Measurements from ENCODE around the gene BTBD9. TPM values are rescaled to one million over a fixed set of nuclear protein-coding genes. Genes with fewer than 3 reads are reported as not detected.

BTBD9 gene
- total RNA-seq, 1 donor from 2014 or later: 18.1 TPM

DNA sequence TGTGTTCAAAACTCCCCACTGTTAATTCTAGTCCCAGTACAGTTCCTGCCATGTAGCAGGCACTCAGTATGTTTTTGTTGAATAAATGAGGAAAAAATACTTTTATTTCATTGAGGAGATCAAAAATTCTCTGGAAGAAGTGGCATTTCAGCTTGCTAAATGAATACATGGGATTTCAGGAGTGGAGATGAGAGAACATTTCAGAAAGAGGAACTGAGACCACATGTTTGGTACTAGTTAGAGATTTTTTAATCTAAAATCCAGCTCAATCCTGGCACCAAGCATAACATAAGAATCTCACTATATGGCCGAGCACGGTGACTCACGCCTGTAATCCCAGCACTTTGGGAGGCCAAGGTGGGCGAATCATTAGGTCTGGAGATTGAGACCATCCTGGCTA, 75.4 kb downstream of the BTBD9 start:
- Mint-ChIP-seq H3K4me1 (ENCODE audit: unreplicated experiment) (peaks cover 34% of the 10 kb centered on the region), H3K4me3 (ENCODE audit: unreplicated experiment) (no peak overlapping the region), H3K36me3 (ENCODE audit: unreplicated experiment) (peaks cover 3% of the 10 kb centered on the region), H3K27me3 (ENCODE audit: unreplicated experiment) (no peaks in the 10 kb centered on the region), H3K27ac (ENCODE audit: unreplicated experiment) (no peak overlapping the region), H3K9me3 (ENCODE audit: unreplicated experiment) (no peaks in the 10 kb centered on the region)
- no peak for DNase-seq (ENCODE audit: extremely low spot score, unreplicated experiment)
- TF ChIP-seq, protein P1, sequence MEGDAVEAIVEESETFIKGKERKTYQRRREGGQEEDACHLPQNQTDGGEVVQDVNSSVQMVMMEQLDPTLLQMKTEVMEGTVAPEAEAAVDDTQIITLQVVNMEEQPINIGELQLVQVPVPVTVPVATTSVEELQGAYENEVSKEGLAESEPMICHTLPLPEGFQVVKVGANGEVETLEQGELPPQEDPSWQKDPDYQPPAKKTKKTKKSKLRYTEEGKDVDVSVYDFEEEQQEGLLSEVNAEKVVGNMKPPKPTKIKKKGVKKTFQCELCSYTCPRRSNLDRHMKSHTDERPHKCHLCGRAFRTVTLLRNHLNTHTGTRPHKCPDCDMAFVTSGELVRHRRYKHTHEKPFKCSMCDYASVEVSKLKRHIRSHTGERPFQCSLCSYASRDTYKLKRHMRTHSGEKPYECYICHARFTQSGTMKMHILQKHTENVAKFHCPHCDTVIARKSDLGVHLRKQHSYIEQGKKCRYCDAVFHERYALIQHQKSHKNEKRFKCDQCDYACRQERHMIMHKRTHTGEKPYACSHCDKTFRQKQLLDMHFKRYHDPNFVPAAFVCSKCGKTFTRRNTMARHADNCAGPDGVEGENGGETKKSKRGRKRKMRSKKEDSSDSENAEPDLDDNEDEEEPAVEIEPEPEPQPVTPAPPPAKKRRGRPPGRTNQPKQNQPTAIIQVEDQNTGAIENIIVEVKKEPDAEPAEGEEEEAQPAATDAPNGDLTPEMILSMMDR (IDR thresholded peaks at IDR 0.05): no peak

- no peaks in the 10 kb centered on the region for H3K27me3 Mint-ChIP-seq (ENCODE audit: unreplicated experiment)
- DNase-seq (ENCODE audit: extremely low spot score, unreplicated experiment): no peak
- no peak overlapping the region for H3K27ac Mint-ChIP-seq (ENCODE audit: unreplicated experiment)
- TF ChIP-seq, protein P1 (IDR thresholded peaks at IDR 0.05): no peak
- no peaks in the 10 kb centered on the region for H3K9me3 Mint-ChIP-seq (ENCODE audit: unreplicated experiment)
- peaks cover 20% of the 10 kb centered on the region for H3K4me1 Mint-ChIP-seq (ENCODE audit: unreplicated experiment)
- no peak overlapping the region for H3K4me3 Mint-ChIP-seq (ENCODE audit: unreplicated experiment)
- no peaks in the 10 kb centered on the region for H3K36me3 Mint-ChIP-seq (ENCODE audit: unreplicated experiment)
Measured at GRCh38 chr6:38555606-38556005, 84.1 kb downstream of the BTBD9 start.

DNA sequence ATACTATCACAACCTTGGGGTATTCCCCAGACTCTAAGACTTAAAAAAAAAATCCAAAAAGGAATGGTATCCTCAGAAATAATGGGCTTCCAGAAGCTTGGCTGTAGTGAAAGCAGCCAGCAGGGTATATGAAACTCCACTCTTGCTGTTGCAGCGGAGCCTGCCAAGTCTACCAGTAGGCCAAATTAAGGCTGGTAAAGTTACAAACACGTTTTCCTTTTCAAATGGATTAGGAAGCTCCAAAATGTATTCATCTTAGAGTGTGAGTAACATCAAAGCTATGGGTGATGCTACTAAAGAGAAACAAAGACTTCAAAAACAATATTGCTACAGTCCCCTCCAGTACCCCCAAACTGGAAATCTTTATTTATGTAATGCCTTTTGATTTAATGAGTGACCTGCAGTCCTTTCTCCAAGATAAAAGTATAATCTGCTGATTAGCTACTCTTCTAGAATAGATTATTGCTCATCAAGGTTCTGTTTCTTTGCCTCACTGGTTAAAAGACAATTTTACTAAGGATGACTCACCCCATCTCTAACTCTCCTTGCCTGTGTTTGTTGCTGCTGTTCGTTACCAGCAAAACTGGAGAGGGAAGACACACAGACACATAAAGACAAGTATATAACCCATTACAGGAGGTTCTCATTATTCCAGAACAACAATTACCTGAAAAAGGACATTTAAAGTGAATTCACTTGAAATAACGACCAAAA, 84.9 kb downstream of the BTBD9 start:
- DNase-seq (ENCODE audit: extremely low spot score, unreplicated experiment): no peak
- H3K4me3 Mint-ChIP-seq (ENCODE audit: unreplicated experiment): no peak overlapping the region
- no peaks in the 10 kb centered on the region for H3K9me3 Mint-ChIP-seq (ENCODE audit: unreplicated experiment)
- H3K36me3 Mint-ChIP-seq (ENCODE audit: unreplicated experiment): no peaks in the 10 kb centered on the region
- TF ChIP-seq, protein P1 (IDR thresholded peaks at IDR 0.05): no peak
- no peaks in the 10 kb centered on the region for H3K27me3 Mint-ChIP-seq (ENCODE audit: unreplicated experiment)
- no peak overlapping the region for H3K27ac Mint-ChIP-seq (ENCODE audit: unreplicated experiment)
- H3K4me1 Mint-ChIP-seq (ENCODE audit: unreplicated experiment): peaks cover 19% of the 10 kb centered on the region

GRCh38 chr6:38554014-38554413, 85.7 kb downstream of the BTBD9 start:
- TF ChIP-seq, protein P1 (IDR thresholded peaks at IDR 0.05): no peak
- no peaks in the 10 kb centered on the region for H3K9me3 Mint-ChIP-seq (ENCODE audit: unreplicated experiment)
- no peaks in the 10 kb centered on the region for H3K27me3 Mint-ChIP-seq (ENCODE audit: unreplicated experiment)
- H3K27ac Mint-ChIP-seq (ENCODE audit: unreplicated experiment): no peak overlapping the region
- no peaks in the 10 kb centered on the region for H3K36me3 Mint-ChIP-seq (ENCODE audit: unreplicated experiment)
- no peak overlapping the region for H3K4me3 Mint-ChIP-seq (ENCODE audit: unreplicated experiment)
- H3K4me1 Mint-ChIP-seq (ENCODE audit: unreplicated experiment): peaks cover 10% of the 10 kb centered on the region
- DNase-seq (ENCODE audit: extremely low spot score, unreplicated experiment): no peak

DNA sequence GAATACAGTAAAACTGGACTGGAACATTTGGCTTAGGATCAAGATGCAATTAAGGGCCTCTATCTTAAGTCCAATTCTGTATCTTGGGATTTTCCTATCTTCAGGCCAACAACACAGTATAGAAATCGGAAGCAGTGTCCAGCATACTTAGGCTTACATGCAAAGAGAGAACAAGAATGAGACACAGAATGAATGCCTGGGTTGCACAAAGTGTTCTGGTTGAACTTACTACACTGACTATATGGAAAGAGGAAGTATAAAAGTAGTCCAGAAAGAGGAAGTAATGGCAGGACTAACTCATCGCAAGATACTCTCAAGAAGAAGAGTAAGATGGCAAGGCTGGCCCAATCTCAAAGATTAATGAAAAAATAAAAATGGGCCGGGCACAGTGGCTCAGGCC, 87.6 kb downstream of the BTBD9 start:
- H3K27me3 Mint-ChIP-seq (ENCODE audit: unreplicated experiment): no peaks in the 10 kb centered on the region
- H3K36me3 Mint-ChIP-seq (ENCODE audit: unreplicated experiment): peaks cover 3% of the 10 kb centered on the region
- no peak for DNase-seq (ENCODE audit: extremely low spot score, unreplicated experiment)
- peaks cover 9% of the 10 kb centered on the region for H3K4me1 Mint-ChIP-seq (ENCODE audit: unreplicated experiment)
- H3K27ac Mint-ChIP-seq (ENCODE audit: unreplicated experiment): no peak overlapping the region
- H3K9me3 Mint-ChIP-seq (ENCODE audit: unreplicated experiment): no peaks in the 10 kb centered on the region
- TF ChIP-seq, protein P1 (IDR thresholded peaks at IDR 0.05): no peak
- H3K4me3 Mint-ChIP-seq (ENCODE audit: unreplicated experiment): no peak overlapping the region

Measured in osteocyte (in vitro differentiated cells).